ENCODE measurements around the gene DELE1.
A peak's percentile ranks its signal among the peaks of the same experiment; 100 is the strongest.
"Not testable (repeated sequence)": the region's sequence is repeated elsewhere in the genome, so short reads cannot be mapped to it uniquely, and the experiment has no call there.

The DELE1 gene

GRCh38 chr5:141919218-141920119 is 4.2 kb upstream of the DELE1 start:
- peaks cover 16% of the 10 kb centered on the region for H3K79me2 ChIP-seq (ENCODE audit: insufficient read depth, low read length)
- peaks cover 4% of the 10 kb centered on the region for H4K20me1 ChIP-seq (ENCODE audit: insufficient read depth, low read length, poor library complexity, severe bottlenecking)
- no peaks in the 10 kb centered on the region for H3K9me2 ChIP-seq (replicated peaks; ENCODE audit: low read depth, low read length)
- no peak overlapping the region for H2AFZ ChIP-seq (ENCODE audit: low read length)
- no peak overlapping the region for H3K9ac ChIP-seq (ENCODE audit: low read depth, low read length, poor library complexity, severe bottlenecking)
- no peaks in the 10 kb centered on the region for H3K27me3 ChIP-seq (ENCODE audit: insufficient read depth, low read length, poor library complexity, severe bottlenecking)
- H3K4me2 ChIP-seq (ENCODE audit: low read depth, low read length, poor library complexity, severe bottlenecking): no peak overlapping the region
- TF ChIP-seq, protein P1, sequence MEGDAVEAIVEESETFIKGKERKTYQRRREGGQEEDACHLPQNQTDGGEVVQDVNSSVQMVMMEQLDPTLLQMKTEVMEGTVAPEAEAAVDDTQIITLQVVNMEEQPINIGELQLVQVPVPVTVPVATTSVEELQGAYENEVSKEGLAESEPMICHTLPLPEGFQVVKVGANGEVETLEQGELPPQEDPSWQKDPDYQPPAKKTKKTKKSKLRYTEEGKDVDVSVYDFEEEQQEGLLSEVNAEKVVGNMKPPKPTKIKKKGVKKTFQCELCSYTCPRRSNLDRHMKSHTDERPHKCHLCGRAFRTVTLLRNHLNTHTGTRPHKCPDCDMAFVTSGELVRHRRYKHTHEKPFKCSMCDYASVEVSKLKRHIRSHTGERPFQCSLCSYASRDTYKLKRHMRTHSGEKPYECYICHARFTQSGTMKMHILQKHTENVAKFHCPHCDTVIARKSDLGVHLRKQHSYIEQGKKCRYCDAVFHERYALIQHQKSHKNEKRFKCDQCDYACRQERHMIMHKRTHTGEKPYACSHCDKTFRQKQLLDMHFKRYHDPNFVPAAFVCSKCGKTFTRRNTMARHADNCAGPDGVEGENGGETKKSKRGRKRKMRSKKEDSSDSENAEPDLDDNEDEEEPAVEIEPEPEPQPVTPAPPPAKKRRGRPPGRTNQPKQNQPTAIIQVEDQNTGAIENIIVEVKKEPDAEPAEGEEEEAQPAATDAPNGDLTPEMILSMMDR (conservative IDR thresholded peaks at IDR 0.05; ENCODE audit: low read length): no peak
- TF ChIP-seq EZH2phosphoT487 (IDR thresholded peaks at IDR 0.05; ENCODE audit: borderline replicate concordance): no peak
- H3K4me1 ChIP-seq (ENCODE audit: insufficient read depth, low read length, poor library complexity, severe bottlenecking): peaks cover 5% of the 10 kb centered on the region
- H3K9me3 ChIP-seq (ENCODE audit: insufficient read depth, low read depth, low read length): no peaks in the 10 kb centered on the region
- no peaks in the 10 kb centered on the region for H3K36me3 ChIP-seq (ENCODE audit: insufficient read depth, low read length)
- 0 out of 2 replicates have a peak, but pooled peaks cover 2% of the 10 kb centered on the region for H3F3A ChIP-seq (ENCODE audit: low read depth)
- H3K4me3 ChIP-seq (ENCODE audit: low read length, poor library complexity, severe bottlenecking): no peak overlapping the region

DNA sequence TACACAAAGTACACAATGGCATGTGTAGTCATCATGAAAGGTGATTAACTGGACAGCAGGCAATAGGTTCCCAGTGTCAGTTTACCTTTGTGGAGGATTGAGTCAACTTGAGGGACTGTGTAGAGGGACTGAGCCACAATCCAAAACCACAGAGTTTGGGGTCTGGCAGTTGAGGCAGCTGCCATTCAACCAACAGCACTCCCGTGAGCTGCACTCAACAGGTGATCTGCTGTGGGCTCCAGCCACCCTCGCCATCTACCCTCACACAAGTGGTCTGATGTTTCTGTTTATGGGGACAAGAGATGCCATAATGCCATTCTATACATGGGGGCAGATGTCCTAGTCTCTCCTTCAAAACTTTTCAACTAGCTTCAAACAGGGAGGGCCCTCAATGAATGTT is 2.9 kb upstream of the DELE1 start:
- Histone ChIP-seq H3K36me3 (ENCODE audit: insufficient read depth, low read length) (no peaks in the 10 kb centered on the region), H3F3A (ENCODE audit: low read depth) (0 out of 2 replicates have a peak, but pooled peaks cover 2% of the 10 kb centered on the region), H3K27me3 (ENCODE audit: insufficient read depth, low read length, poor library complexity, severe bottlenecking) (no peaks in the 10 kb centered on the region), H3K9ac (ENCODE audit: low read depth, low read length, poor library complexity, severe bottlenecking) (no peak overlapping the region), H3K4me1 (ENCODE audit: insufficient read depth, low read length, poor library complexity, severe bottlenecking) (peaks cover 5% of the 10 kb centered on the region), H3K4me2 (ENCODE audit: low read depth, low read length, poor library complexity, severe bottlenecking) (no peak overlapping the region), H2AFZ (ENCODE audit: low read length) (no peak overlapping the region), H3K9me2 (replicated peaks; ENCODE audit: low read depth, low read length) (no peaks in the 10 kb centered on the region), H3K79me2 (ENCODE audit: insufficient read depth, low read length) (peaks cover 23% of the 10 kb centered on the region), H4K20me1 (ENCODE audit: insufficient read depth, low read length, poor library complexity, severe bottlenecking) (peaks cover 11% of the 10 kb centered on the region), H3K4me3 (ENCODE audit: low read length, poor library complexity, severe bottlenecking) (no peak overlapping the region), H3K9me3 (ENCODE audit: insufficient read depth, low read depth, low read length) (no peaks in the 10 kb centered on the region)
- TF ChIP-seq EZH2phosphoT487 (IDR thresholded peaks at IDR 0.05; ENCODE audit: borderline replicate concordance): no peak
- TF ChIP-seq, protein P1 (conservative IDR thresholded peaks at IDR 0.05; ENCODE audit: low read length): no peak

DNA sequence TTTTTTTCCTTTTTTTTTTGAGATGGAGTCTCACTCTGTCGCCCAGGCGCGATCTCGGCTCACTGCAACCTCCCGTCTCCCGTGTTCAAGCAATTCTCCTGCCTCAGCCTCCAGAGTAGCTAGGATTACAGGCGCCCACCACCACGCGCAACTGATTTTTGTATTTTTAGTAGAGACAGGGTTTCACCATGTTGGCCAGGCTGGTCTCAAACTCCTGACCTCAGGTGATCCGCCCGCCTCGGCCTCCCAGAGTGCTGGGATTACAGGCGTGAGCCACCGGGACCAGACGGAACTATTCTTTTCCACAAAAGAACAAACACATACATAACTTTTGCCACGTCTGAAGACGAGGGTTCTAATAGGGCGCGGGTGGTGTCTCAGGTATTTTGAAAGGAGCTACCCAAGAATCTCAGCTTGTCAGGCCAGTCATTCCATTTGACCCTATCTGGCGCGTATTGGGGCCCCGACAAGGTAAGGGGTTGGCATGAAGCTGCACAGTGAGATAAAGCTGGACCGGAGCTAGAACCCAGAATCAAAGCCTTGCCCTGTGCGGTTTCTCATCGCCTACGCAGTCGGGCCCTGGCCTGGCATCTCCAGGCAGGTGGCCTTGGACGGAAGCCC is 734 bp upstream of the DELE1 start:
- H3K9me3 ChIP-seq (ENCODE audit: insufficient read depth, low read depth, low read length); H3K27me3 ChIP-seq (ENCODE audit: insufficient read depth, low read length, poor library complexity, severe bottlenecking); H3K9me2 ChIP-seq (replicated peaks; ENCODE audit: low read depth, low read length); H3F3A ChIP-seq (ENCODE audit: low read depth): not testable (repeated sequence)
- H4K20me1 ChIP-seq (ENCODE audit: insufficient read depth, low read length, poor library complexity, severe bottlenecking): peaks cover 11% of the 10 kb centered on the region
- peak overlapping the region; percentile 91 for H3K9ac ChIP-seq (ENCODE audit: low read depth, low read length, poor library complexity, severe bottlenecking)
- H2AFZ ChIP-seq (ENCODE audit: low read length): peak overlapping the region; percentile 74; the same call in 1 of the 2 replicates
- peaks cover 34% of the 10 kb centered on the region for H3K79me2 ChIP-seq (ENCODE audit: insufficient read depth, low read length)
- peak overlapping the region; percentile 99 for H3K4me3 ChIP-seq (ENCODE audit: low read length, poor library complexity, severe bottlenecking)
- peaks cover 17% of the 10 kb centered on the region; the same call in 1 of the 2 replicates for H3K36me3 ChIP-seq (ENCODE audit: insufficient read depth, low read length)
- H3K4me2 ChIP-seq (ENCODE audit: low read depth, low read length, poor library complexity, severe bottlenecking): peak overlapping the region; percentile 91
- peaks cover 11% of the 10 kb centered on the region for H3K4me1 ChIP-seq (ENCODE audit: insufficient read depth, low read length, poor library complexity, severe bottlenecking)
